Measurements from ENCODE around the gene PFKFB2.
"Not testable (repeated sequence)": the region's sequence is repeated elsewhere in the genome, so short reads cannot be mapped to it uniquely, and the experiment has no call there.

The PFKFB2 gene

GRCh38 chr1:207033302-207033701 is 19.8 kb upstream of the PFKFB2 start:
- peak overlapping the region; percentile 97; the same call in 1 of the 2 replicates for H3K27ac ChIP-seq
- TF ChIP-seq, protein P1, sequence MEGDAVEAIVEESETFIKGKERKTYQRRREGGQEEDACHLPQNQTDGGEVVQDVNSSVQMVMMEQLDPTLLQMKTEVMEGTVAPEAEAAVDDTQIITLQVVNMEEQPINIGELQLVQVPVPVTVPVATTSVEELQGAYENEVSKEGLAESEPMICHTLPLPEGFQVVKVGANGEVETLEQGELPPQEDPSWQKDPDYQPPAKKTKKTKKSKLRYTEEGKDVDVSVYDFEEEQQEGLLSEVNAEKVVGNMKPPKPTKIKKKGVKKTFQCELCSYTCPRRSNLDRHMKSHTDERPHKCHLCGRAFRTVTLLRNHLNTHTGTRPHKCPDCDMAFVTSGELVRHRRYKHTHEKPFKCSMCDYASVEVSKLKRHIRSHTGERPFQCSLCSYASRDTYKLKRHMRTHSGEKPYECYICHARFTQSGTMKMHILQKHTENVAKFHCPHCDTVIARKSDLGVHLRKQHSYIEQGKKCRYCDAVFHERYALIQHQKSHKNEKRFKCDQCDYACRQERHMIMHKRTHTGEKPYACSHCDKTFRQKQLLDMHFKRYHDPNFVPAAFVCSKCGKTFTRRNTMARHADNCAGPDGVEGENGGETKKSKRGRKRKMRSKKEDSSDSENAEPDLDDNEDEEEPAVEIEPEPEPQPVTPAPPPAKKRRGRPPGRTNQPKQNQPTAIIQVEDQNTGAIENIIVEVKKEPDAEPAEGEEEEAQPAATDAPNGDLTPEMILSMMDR (conservative IDR thresholded peaks at IDR 0.05), result no peak; the same call in 1 of the 2 replicates
- TF ChIP-seq ZFX (IDR thresholded peaks at IDR 0.05), result no peak

- TF ChIP-seq ZFX (IDR thresholded peaks at IDR 0.05), result no peak
- peak overlapping the region; percentile 54; the same call in 1 of the 2 replicates for H3K27ac ChIP-seq
Measured at GRCh38 chr1:207034208-207034607, 18.9 kb upstream of the PFKFB2 start.

GRCh38 chr1:207034998-207035397 is 18.1 kb upstream of the PFKFB2 start:
- TF ChIP-seq, protein P1 (conservative IDR thresholded peaks at IDR 0.05), result no peak
- no peak for TF ChIP-seq ZFX (IDR thresholded peaks at IDR 0.05)

DNA sequence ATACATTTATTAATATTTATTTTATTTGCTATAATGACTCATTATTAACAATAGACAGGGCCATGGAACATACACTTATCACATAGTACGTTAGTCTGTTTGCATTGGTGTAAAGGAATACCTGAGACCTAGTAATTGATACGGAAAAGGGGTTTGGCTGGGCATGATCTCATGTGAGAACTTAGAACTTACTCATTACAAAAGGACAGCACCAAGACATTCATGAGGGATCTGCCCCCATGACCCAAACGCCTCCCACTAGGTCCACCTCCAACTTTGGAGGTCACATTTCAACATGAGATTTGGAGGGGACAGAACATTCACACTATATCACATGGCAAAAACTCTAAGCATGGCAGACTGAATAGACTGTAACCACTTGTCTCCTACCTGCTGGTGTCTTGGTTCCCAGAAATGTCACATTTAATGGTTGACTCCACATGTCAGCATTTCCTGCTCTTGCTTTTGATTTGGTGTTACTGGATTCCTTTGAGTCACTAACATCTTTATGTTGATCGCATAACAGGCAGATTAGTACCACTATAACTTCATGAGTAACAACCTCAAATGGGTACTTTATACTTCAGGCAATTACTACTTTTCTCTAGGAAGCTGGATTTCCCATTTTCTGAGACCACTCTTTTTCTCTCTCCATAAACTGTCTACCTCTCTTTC is 17.1 kb upstream of the PFKFB2 start:
- H3K27ac ChIP-seq, result no peak overlapping the region
- no peak for TF ChIP-seq ZFX (IDR thresholded peaks at IDR 0.05)
- TF ChIP-seq, protein P1 (conservative IDR thresholded peaks at IDR 0.05), result no peak

More at GRCh38 chr1:207034998-207035397, 18.1 kb upstream of the PFKFB2 start:
- H3K27ac ChIP-seq, result no peak overlapping the region; the same call in 1 of the 2 replicates

- H3K27ac ChIP-seq, result no peak overlapping the region
- TF ChIP-seq, protein P1 (conservative IDR thresholded peaks at IDR 0.05), result no peak
- TF ChIP-seq ZFX (IDR thresholded peaks at IDR 0.05), result no peak
Measured at GRCh38 chr1:207036865-207037264, 16.2 kb upstream of the PFKFB2 start.

DNA sequence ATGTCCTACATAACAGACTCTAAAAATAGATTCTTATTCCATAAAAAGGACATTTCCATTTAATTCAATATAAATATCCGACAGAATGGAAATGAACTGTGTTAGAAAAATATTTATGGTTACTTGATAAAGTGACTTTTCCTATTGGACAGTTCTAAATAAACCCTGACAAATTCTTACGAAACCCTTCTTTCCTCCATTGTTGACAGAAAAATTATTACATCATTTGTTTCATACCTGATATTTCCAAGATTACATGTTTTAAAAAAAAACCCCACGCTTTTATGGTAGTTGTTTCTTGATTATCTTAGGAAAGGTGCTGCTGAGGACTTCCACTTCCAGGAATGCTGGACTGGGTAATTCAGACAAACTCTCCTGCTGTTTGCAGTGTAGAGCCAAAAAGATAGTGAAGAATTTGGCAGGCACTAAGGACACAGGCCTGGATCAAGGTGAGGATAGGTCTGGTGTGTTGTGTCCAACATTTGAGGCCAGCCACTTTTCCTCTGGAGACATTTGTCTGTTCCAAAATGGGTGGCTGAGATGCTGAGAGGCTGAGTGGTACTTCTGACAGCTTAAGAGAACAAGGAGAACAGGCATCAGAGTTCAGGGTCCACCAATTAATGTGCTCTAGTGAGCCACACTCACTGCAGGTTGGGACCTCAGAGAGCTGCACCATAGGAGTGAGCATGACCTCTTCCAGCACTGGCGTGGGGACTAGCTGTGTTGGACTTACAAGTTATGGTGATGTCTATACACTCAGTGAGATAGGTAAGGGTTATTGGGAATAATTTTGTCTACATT is 13.5 kb upstream of the PFKFB2 start:
- H3K27ac ChIP-seq, result no peak overlapping the region
- TF ChIP-seq ZFX (IDR thresholded peaks at IDR 0.05), result no peak
- TF ChIP-seq, protein P1 (conservative IDR thresholded peaks at IDR 0.05), result no peak

DNA sequence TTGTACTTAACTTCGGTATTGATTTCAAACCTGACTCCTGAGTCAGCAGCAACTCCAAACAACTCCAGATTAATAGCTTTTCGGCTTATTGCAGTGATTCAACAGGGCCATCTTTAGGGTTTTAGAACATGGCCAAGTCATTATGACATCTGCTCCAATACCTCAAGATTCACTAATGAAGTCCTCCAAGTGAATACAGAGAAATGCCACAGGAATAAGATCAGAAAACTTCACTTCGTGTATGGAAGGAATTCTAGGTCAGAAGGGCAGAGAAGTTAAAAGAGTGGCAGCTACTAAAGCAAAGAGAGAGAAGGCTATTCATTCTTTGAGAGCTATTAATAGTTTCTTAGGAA is 12.9 kb upstream of the PFKFB2 start:
- H3K27ac ChIP-seq, result no peak overlapping the region
- no peak for TF ChIP-seq ZFX (IDR thresholded peaks at IDR 0.05)
- TF ChIP-seq, protein P1 (conservative IDR thresholded peaks at IDR 0.05), result no peak

DNA sequence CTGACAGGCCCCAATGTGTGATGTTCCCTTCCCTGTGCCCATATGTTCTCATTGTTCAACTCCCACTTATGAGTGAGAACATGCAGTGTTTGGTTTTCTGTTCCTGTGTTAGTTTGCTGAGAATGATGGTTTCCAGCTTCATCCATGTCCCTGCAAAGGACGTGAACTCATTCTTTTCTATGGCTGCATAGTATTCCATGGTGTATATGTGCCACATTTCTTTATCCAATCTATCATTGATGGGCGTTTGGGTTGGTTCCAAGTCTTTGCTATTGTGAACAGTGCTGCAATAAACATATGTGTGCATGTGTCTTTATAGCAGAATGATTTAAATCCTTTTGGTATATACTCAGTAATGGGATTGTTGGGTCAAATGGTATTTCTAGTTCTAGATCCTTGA is 11.7 kb upstream of the PFKFB2 start:
- not testable (repeated sequence) for H3K27ac ChIP-seq

Measured in C4-2B (cell line).